Neural cell (in vitro differentiated cells): Measurements from ENCODE around the gene ACTG2.
"Not testable (repeated sequence)": the region's sequence is repeated elsewhere in the genome, so short reads cannot be mapped to it uniquely, and the experiment has no call there.

ENCODE experiments used
- CTCF ChIP-seq: fragments of 450-650 bp; IDR thresholded peaks from 2 replicates; pipeline ENCODE4 v1.5.1; 2014; ENCODE audit warnings: antibody characterized with exemption, mild to moderate bottlenecking, moderate library complexity; ENCODE audit not compliant: poor library complexity, severe bottlenecking
- MXI1 ChIP-seq: fragments of 450-650 bp; conservative IDR thresholded peaks from 2 replicates; pipeline ENCODE4 v1.6.1; 2014; ENCODE audit warnings: antibody characterized with exemption, mild to moderate bottlenecking; ENCODE audit not compliant: poor library complexity, severe bottlenecking
- POLR2AphosphoS5 ChIP-seq: IDR thresholded peaks from 2 replicates; pipeline ENCODE4 v1.6.1; 2012
- SMC3 ChIP-seq: fragments of 450-650 bp; conservative IDR thresholded peaks from 2 replicates; pipeline ENCODE4 v1.6.1; 2014; ENCODE audit warnings: antibody characterized with exemption, mild to moderate bottlenecking, moderate library complexity; ENCODE audit not compliant: poor library complexity
- TAF1 ChIP-seq: IDR thresholded peaks from 2 replicates; pipeline ENCODE4 v1.6.1; 2012; ENCODE audit warnings: low read depth

DNA sequence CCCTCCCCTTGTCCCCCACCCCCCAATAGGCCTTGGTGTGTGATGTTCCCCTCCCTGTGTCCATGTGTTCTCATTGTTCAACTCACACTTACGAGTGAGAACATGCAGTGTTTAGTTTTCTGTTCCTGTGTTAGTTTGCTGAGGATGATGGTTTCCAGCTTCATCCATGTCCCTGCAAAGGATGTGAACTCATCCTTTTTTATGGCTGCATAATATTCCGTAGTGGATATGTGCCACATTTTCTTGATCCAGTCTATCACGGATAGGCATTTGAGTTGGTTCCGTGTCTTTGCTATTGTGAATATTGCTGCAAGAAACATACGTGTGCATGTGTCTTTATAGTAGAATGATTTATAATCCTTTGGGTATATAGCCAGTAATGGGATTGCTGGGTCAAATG is 14.8 kb upstream of the ACTG2 start:
- not testable (repeated sequence) for TF ChIP-seq CTCF, TAF1, MXI1, POLR2AphosphoS5, SMC3
